ENCODE data around the gene LOC128125822.

GRCh38 chr6:63525186-63525878 lies 46.9 kb upstream of the LOC128125822 start:
- no peak for TF ChIP-seq CTCF (conservative IDR thresholded peaks at IDR 0.05; ENCODE audit: low read depth, low read length)
- TF ChIP-seq EZH2 (IDR thresholded peaks at IDR 0.05; ENCODE audit: low read length, unreplicated experiment) = no peak
- TF ChIP-seq EZH2phosphoT487 (IDR thresholded peaks at IDR 0.05; ENCODE audit: borderline replicate concordance, low read length) = no peak

All from PC-3 (cell line).